NT2/D1 (cell line): ENCODE measurements around the gene CLDN19.

Source experiments
- SUZ12 ChIP-seq: IDR thresholded peaks from 2 replicates; pipeline ENCODE4 v1.6.1; 2011; ENCODE audit not compliant: insufficient read length, insufficient read depth; ENCODE audit errors: extremely low read depth
- YY1 ChIP-seq: IDR thresholded peaks from 2 replicates; pipeline ENCODE4 v1.6.1; 2011; ENCODE audit not compliant: insufficient read length, insufficient read depth

GRCh38 chr1:42768172-42768571 is 28.1 kb upstream of the CLDN19 start:
- TF ChIP-seq SUZ12, result no peak
- TF ChIP-seq YY1, result no peak
